GM18526 (cell line): Measurements from ENCODE around the gene LDAH.

Experiments
- POLR2A ChIP-seq: IDR thresholded peaks from 3 replicates; pipeline ENCODE4 v1.6.1; 2011; ENCODE audit not compliant: insufficient read length; ENCODE audit errors: extremely low read depth

The LDAH gene

GRCh38 chr2:20677301-20678085 is 145.4 kb downstream of the LDAH start:
- no peak for TF ChIP-seq POLR2A

GRCh38 chr2:20676353-20677215 is 146.3 kb downstream of the LDAH start:
- no peak for TF ChIP-seq POLR2A

- no peak for TF ChIP-seq POLR2A
These were observed 147.1 kb downstream of the LDAH start for GRCh38 chr2:20675701-20676352.

GRCh38 chr2:20674974-20675679 is 147.8 kb downstream of the LDAH start:
- TF ChIP-seq POLR2A, result no peak

GRCh38 chr2:20674309-20674965 is 148.5 kb downstream of the LDAH start:
- no peak for TF ChIP-seq POLR2A

GRCh38 chr2:20673686-20674308 is 149.1 kb downstream of the LDAH start:
- TF ChIP-seq POLR2A, result no peak

- TF ChIP-seq POLR2A, result no peak
These were observed 150.5 kb downstream of the LDAH start for GRCh38 chr2:20672201-20672951.

GRCh38 chr2:20671736-20672080 is 151.2 kb downstream of the LDAH start:
- no peak for TF ChIP-seq POLR2A

- no peak for TF ChIP-seq POLR2A
These were observed 151.7 kb downstream of the LDAH start for GRCh38 chr2:20671036-20671735.

- TF ChIP-seq POLR2A, result no peak
These were observed 152.4 kb downstream of the LDAH start for GRCh38 chr2:20670315-20671035.

- no peak for TF ChIP-seq POLR2A
These were observed 153.2 kb downstream of the LDAH start for GRCh38 chr2:20669562-20670314.
